SH-SY5Y (cell line): ENCODE data around the gene ANXA11.

Experiments
- GATA2 ChIP-seq: IDR thresholded peaks from 2 replicates; pipeline ENCODE4 v1.6.1; 2011; ENCODE audit warnings: mild to moderate bottlenecking, low read depth, low read length
- GATA3 ChIP-seq: IDR thresholded peaks from 2 replicates; pipeline ENCODE4 v1.6.1; 2011; ENCODE audit warnings: low read depth, mild to moderate bottlenecking, low read length, moderate library complexity

Gene ANXA11

DNA sequence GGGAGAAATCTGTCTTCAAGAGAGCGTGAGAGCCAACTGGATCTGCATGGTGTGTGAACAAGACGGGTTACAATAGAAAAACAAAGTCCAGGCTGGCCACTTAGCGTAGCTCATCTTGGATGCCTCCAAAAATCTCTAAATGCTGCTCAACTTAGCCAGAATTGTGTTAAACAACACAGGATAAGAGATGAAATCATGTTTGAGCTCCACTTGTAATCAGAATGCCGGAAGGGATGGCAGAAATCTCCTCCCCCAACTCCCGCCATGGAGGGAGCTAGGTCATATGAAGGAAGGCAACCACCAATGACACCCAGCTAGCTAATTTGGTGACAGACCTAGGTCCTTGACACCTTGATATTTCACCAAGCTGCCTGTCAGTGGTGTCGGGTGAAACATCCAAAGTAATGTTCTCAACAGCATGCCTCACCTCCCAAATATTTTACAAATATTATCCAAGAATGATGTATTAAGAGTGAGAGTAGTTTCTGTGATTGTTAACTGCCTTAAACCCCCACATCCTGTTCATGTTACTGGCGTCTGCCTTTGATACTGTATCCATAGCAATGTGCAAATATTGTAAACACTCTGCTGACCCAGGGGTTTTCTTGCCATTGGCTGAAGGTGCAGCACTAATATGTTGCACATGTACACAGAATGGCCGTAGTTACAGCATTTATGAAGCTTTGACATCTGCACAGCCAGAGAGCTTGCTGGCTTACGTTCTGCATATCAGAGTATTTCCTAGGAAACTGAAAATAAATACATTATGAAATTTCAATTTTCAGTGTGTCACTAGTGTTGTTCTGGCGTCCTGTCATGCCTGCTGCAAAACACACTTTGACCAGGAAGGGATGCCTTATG, 101.0 kb downstream of the ANXA11 start:
- TF ChIP-seq GATA2 (no peak), GATA3 (no peak)
